GM12878 (cell line): Measurements from ENCODE around the gene PPP5C. TPM values are rescaled to one million over a fixed set of nuclear protein-coding genes. Genes with fewer than 3 reads are reported as not detected.

Source experiments
- ATAC-seq: fragments of 200-7000 bp; cut with Tn5 transposase; 3 replicates; pipeline ENCODE4 v1.9.1; 2020; ENCODE audit warnings: mild to moderate bottlenecking, moderate library complexity
- BruUV-seq: library from RNA; stranded (reverse); fragments of 400-500 nt; replicated peaks from 2 replicates; lab custom pipeline; 2021; lab: Mats Ljungman, UMichigan
- CTCF ChIA-PET: fragments of 300-600 bp; sonication (Branson Sonifier 250); formaldehyde crosslinking; extraction: SDS; loops from one replicate; lab custom pipeline; 2021; ENCODE audit warnings: inconsistent platforms; lab: Yijun Ruan, JAX
- POLR2A ChIA-PET: fragments of 350-600 bp; formaldehyde crosslinking; extraction: SDS; loops from one replicate; lab custom pipeline; 2021; ENCODE audit warnings: inconsistent platforms; lab: Charles Lee
- RAD21 ChIA-PET: fragments of 300-600 bp; sonication (Branson Sonifier 250); formaldehyde crosslinking; loops from one replicate; lab custom pipeline; 2023; ENCODE audit warnings: antibody characterized with exemption; ENCODE audit not compliant: unreplicated experiment; lab: Charles Lee
- SMC1A ChIA-PET: fragments of 300-600 bp; sonication (Branson Sonifier 250); formaldehyde crosslinking; loops from one replicate; lab custom pipeline; 2023; ENCODE audit not compliant: unreplicated experiment, uncharacterized antibody; lab: Charles Lee
- DNase-seq: peaks from one replicate; pipeline ENCODE4 v3.0.0-alpha.2; 2011; ENCODE audit warnings: low read depth, low spot score
- FAIRE-seq: peaks from 3 replicates; lab custom pipeline; 2011; peaks lifted over from hg19 to GRCh38; lab: Jason Lieb, UNC
- H2AFZ ChIP-seq: 2 replicates; pipeline ENCODE4 v1.6.0; 2011; ENCODE audit warnings: low read depth, low read length, control low read depth; ENCODE audit not compliant: control insufficient read depth
- H3K27ac ChIP-seq: 2 replicates; pipeline ENCODE4 v1.5.1; 2011; ENCODE audit warnings: control low read depth; ENCODE audit not compliant: control insufficient read depth, insufficient read depth
- H3K27me3 ChIP-seq, 2 experiments: replicated peaks in 1 of 2; 2 replicates each; pipeline versions ENCODE4 v1.6.0 to v1.6.1; 2011; ENCODE audit warnings: low read length in 1 of 2; ENCODE audit not compliant: control insufficient read depth in 2 of 2, insufficient read depth in 2 of 2
- H3K36me3 ChIP-seq, 2 experiments: 2 replicates each; pipeline ENCODE4 v1.5.1; 2011; ENCODE audit warnings: low read length in 1 of 2; ENCODE audit not compliant: control insufficient read depth in 2 of 2, insufficient read depth in 2 of 2
- H3K4me1 ChIP-seq: 2 replicates; pipeline ENCODE4 v1.6.1; 2011; ENCODE audit warnings: mild to moderate bottlenecking, low read length, moderate library complexity, mixed read lengths; ENCODE audit not compliant: control insufficient read depth, insufficient read depth
- H3K4me2 ChIP-seq: 2 replicates; pipeline ENCODE4 v1.6.0; 2011; ENCODE audit warnings: control low read depth; ENCODE audit not compliant: control insufficient read depth, insufficient read depth
- H3K4me3 ChIP-seq: fragments of 200-600 bp; sonication (generic); 2 replicates; pipeline ENCODE4 v1.5.1; 2016
- H3K79me2 ChIP-seq: 2 replicates; pipeline ENCODE4 v1.6.0; 2011; ENCODE audit warnings: low read length; ENCODE audit not compliant: control insufficient read depth, insufficient read depth
- H3K9ac ChIP-seq: 2 replicates; pipeline ENCODE4 v1.8.0; 2011; ENCODE audit warnings: low read length, control low read depth, mixed read lengths; ENCODE audit not compliant: control insufficient read depth, insufficient read depth
- H3K9me3 ChIP-seq: replicated peaks from 3 replicates; pipeline ENCODE4 v1.5.1; 2011; ENCODE audit warnings: mild to moderate bottlenecking, low read length; ENCODE audit not compliant: control insufficient read depth, insufficient read depth
- H4K20me1 ChIP-seq: 2 replicates; pipeline ENCODE4 v1.6.0; 2011; ENCODE audit not compliant: control insufficient read depth, insufficient read depth
- BHLHE40 ChIP-seq, 2 experiments: fragments of 450-650 bp in 1 of 2; IDR thresholded peaks; 2 replicates each; pipeline ENCODE4 v1.6.1; 2011 to 2017; ENCODE audit warnings: low read depth in 2 of 2, borderline replicate concordance in 1 of 2, improper control_type of control experiment in 1 of 2, low read length in 1 of 2, mild to moderate bottlenecking in 1 of 2
- CHD1 ChIP-seq: IDR thresholded peaks from 2 replicates; pipeline ENCODE4 v1.6.1; 2012; ENCODE audit warnings: low read depth, low read length, improper control_type of control experiment
- EED ChIP-seq: sonication (generic); IDR thresholded peaks from 2 replicates; pipeline ENCODE4 v1.6.1; 2016; ENCODE audit warnings: antibody characterized with exemption, low read depth
- HSF1 ChIP-seq: fragments of 150-350 bp; IDR thresholded peaks from 2 replicates; pipeline ENCODE4 v1.6.1; 2014; ENCODE audit warnings: mild to moderate bottlenecking, low read depth, low read length
- MLLT1 ChIP-seq: fragments of 450-650 bp; IDR thresholded peaks from 2 replicates; pipeline ENCODE4 v1.6.1; 2016; ENCODE audit warnings: mild to moderate bottlenecking
- PBX3 ChIP-seq: IDR thresholded peaks from 2 replicates; pipeline ENCODE4 v1.6.1; 2011; ENCODE audit warnings: mild to moderate bottlenecking, low read depth, low read length, moderate library complexity; ENCODE audit not compliant: insufficient replicate concordance
- POLR2AphosphoS2 ChIP-seq: IDR thresholded peaks from 2 replicates; pipeline ENCODE4 v1.6.1; 2011; ENCODE audit warnings: low read depth, mild to moderate bottlenecking, low read length, improper control_type of control experiment, moderate library complexity
- SMARCA5 ChIP-seq: fragments of 450-650 bp; IDR thresholded peaks from 2 replicates; pipeline ENCODE4 v1.6.1; 2017; ENCODE audit warnings: mild to moderate bottlenecking
- SREBF1 ChIP-seq: IDR thresholded peaks from 2 replicates; pipeline ENCODE4 v1.6.1; 2012; ENCODE audit warnings: mild to moderate bottlenecking, low read length
- SREBF2 ChIP-seq: IDR thresholded peaks from 2 replicates; pipeline ENCODE4 v1.6.1; 2012; ENCODE audit warnings: mild to moderate bottlenecking, low read length
- YY1 ChIP-seq: IDR thresholded peaks from 2 replicates; pipeline ENCODE4 v1.6.1; 2011; ENCODE audit warnings: low read depth, mild to moderate bottlenecking, low read length
- ZNF687 ChIP-seq: fragments of 450-650 bp; IDR thresholded peaks from 2 replicates; pipeline ENCODE4 v1.6.1; 2017; ENCODE audit warnings: mild to moderate bottlenecking, moderate library complexity
- WGBS: methylation state at CpG from one replicate; pipeline ENCODE4 v1.1.6; 2016; ENCODE audit warnings: low lambda C conversion rate; ENCODE audit not compliant: insufficient replicate concordance, insufficient coverage; ENCODE audit errors: missing lambda C conversion rate; 5-methylcytosine and 5-hydroxymethylcytosine counted together
- in situ Hi-C: fragments of 300-500 bp; cut with MboI; formaldehyde crosslinking; loops from 9 replicates; pipeline ENCODE4 v1.14.3; 2018; ENCODE audit warnings: mixed read lengths
- intact Hi-C: fragments of 100-400 bp; cut with micrococcal nuclease; formaldehyde crosslinking; loops from one replicate; pipeline ENCODE4 v1.14.2; 2022; ENCODE audit not compliant: unreplicated experiment
- polyA plus RNA-seq, 11 experiments: library from polyadenylated mRNA; depleted of rRNA in 4 of 11; unstranded in 6 of 11; stranded (reverse) in 5 of 11; fragments of >200 nt; fragmentation: Nextera tagmentation in 4 of 11; fragmentation: Illumina TruSeq in 1 of 11; extraction: Ambion mirVana in 4 of 11; extraction: Trizol in 1 of 11; gene quantifications; 1 replicate in 1 of 11; 2 replicates in 10 of 11; pipeline versions ENCODE4 v1.2.1 to v1.2.3, GENCODE V29; 2011 to 2016; ENCODE audit warnings: inconsistent platforms in 2 of 11, missing spikeins in 2 of 11, low read depth in 1 of 11
- total RNA-seq, 4 experiments: library from RNA; depleted of rRNA in 3 of 4; stranded (reverse); fragments of >200 nt in 3 of 4; fragmentation: Illumina TruSeq in 1 of 4; extraction: Trizol in 1 of 4; gene quantifications; 2 replicates each; pipeline versions ENCODE4 v1.2.1 to v1.2.3, GENCODE V29; 2013 to 2021

Gene PPP5C
- total and polyA plus RNA-seq, 10 of the 15 experiments (the other 5 are each of a cell fraction or from before 2014, with no cell fraction given): 1.1 to 154 (median 94.5) TPM

GRCh38 chr19:46299695-46300094 is 47.2 kb upstream of the PPP5C start (continued):
- TF ChIP-seq CHD1: no peak

GRCh38 chr19:46303322-46303690 is 43.6 kb upstream of the PPP5C start:
- no TSS peak for BruUV-seq
- Histone ChIP-seq H3K27me3 (no peaks in the 10 kb centered on the region), H3K4me3 (no peak overlapping the region), H3K79me2 (no peaks in the 10 kb centered on the region), H3K27ac (no peak overlapping the region), H3K9me3 (peaks cover 1% of the 10 kb centered on the region; the same call in 1 of the 3 replicates), H3K36me3 (no peaks in the 10 kb centered on the region), H3K4me1 (no peaks in the 10 kb centered on the region), H2AFZ (no peak overlapping the region), H3K9ac (no peak overlapping the region), H4K20me1 (no peaks in the 10 kb centered on the region), H3K4me2 (no peak overlapping the region)
- WGBS: 68% methylated on average over 10 of the region's 10 CpGs
- no peak for TF ChIP-seq EED
- no peak for TF ChIP-seq POLR2AphosphoS2
- no peak for TF ChIP-seq ZNF687
- no peak for TF ChIP-seq PBX3
- TF ChIP-seq SREBF1: no peak
- no peak for TF ChIP-seq YY1
- no peak for TF ChIP-seq SREBF2
- TF ChIP-seq MLLT1: no peak
- no peak for TF ChIP-seq BHLHE40 (IDR thresholded peaks at IDR 0.05; ENCODE audit: borderline replicate concordance in 1 of 2, low read depth in 2 of 2, low read length in 1 of 2)
- TF ChIP-seq HSF1: no peak
- no peak for TF ChIP-seq SMARCA5
- in situ Hi-C loops (no loop called here), intact Hi-C loops (no loop called here)
- RAD21 ChIA-PET: no interaction called here
- no peak for FAIRE-seq
- CTCF ChIA-PET: interaction anchor here (0.6 kb wide), 1 partner anchor 226 kb away, joined by 3 read pairs; no protein-coding TSS in a partner anchor
- POLR2A ChIA-PET: no interaction called here
- SMC1A ChIA-PET: no interaction called here
- no peak for DNase-seq
- ATAC-seq: no peak
